ENCODE data around the gene CCNQ. TPM values are rescaled to one million over a fixed set of nuclear protein-coding genes. Genes with fewer than 3 reads are reported as not detected.
A peak's percentile ranks its signal among the peaks of the same experiment; 100 is the strongest.

The CCNQ gene
- total RNA-seq, 1 donor from 2014 or later: 15.3 TPM

- H3K27me3 Mint-ChIP-seq (ENCODE audit: unreplicated experiment): no peaks in the 10 kb centered on the region
- no peaks in the 10 kb centered on the region for H3K9me3 Mint-ChIP-seq (ENCODE audit: unreplicated experiment)
- no peaks in the 10 kb centered on the region for H3K36me3 Mint-ChIP-seq (ENCODE audit: low read depth, unreplicated experiment)
- no peak for DNase-seq (ENCODE audit: low spot score)
- no peaks in the 10 kb centered on the region for H3K4me1 Mint-ChIP-seq (ENCODE audit: unreplicated experiment)
- TF ChIP-seq, protein P1, sequence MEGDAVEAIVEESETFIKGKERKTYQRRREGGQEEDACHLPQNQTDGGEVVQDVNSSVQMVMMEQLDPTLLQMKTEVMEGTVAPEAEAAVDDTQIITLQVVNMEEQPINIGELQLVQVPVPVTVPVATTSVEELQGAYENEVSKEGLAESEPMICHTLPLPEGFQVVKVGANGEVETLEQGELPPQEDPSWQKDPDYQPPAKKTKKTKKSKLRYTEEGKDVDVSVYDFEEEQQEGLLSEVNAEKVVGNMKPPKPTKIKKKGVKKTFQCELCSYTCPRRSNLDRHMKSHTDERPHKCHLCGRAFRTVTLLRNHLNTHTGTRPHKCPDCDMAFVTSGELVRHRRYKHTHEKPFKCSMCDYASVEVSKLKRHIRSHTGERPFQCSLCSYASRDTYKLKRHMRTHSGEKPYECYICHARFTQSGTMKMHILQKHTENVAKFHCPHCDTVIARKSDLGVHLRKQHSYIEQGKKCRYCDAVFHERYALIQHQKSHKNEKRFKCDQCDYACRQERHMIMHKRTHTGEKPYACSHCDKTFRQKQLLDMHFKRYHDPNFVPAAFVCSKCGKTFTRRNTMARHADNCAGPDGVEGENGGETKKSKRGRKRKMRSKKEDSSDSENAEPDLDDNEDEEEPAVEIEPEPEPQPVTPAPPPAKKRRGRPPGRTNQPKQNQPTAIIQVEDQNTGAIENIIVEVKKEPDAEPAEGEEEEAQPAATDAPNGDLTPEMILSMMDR (IDR thresholded peaks at IDR 0.05; ENCODE audit: unreplicated experiment): no peak
- H3K27ac Mint-ChIP-seq (ENCODE audit: unreplicated experiment): no peak overlapping the region
- no peak overlapping the region for H3K4me3 Mint-ChIP-seq (ENCODE audit: unreplicated experiment)
Observed at GRCh38 chrX:153636716-153637115, 37.8 kb upstream of the CCNQ start.

DNA sequence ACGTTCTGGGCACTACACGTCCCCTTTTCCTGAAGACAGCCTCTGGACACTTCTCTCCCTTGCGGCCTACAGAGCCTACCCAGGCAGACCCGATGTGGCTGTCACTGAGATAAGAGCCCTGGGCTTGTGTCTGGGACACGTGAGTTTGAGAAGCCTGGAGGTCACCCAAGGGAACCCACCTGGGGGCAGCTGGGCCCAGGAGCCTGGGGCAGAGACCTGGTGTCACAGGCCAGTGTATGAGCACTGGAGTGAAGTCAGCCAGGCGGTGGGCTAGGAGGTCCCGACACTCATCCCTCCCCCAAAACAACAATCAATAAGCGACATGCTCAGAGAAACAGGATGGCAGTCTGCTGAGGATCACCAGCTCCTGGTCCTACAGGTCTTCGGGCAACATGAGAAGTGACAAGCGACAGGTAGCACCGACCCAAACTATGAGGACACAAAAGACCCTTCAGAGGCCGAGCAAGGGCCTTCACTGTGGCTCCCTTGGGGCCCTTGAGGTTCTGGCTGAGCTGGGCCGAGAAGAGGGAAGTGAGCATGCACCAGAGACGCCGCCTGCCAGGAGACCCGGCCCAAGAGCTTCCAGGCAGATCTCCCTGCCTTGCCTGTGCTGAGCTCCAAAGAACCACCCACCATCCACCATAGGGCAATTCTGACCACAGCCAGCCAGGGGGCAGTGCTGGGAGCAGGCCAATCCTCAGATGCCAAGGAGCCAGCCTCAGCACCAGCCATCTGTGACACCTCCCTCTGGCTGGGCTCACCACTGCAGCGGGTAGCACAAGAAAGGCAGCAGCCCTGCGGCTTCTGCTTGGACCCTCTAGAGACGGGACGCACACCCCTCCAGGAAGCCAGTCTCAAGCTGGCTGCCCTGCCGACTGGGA is 37.1 kb upstream of the CCNQ start:
- Mint-ChIP-seq H3K9me3 (ENCODE audit: unreplicated experiment) (no peaks in the 10 kb centered on the region), H3K27me3 (ENCODE audit: unreplicated experiment) (no peaks in the 10 kb centered on the region), H3K36me3 (ENCODE audit: low read depth, unreplicated experiment) (peaks cover 2% of the 10 kb centered on the region), H3K4me1 (ENCODE audit: unreplicated experiment) (no peaks in the 10 kb centered on the region), H3K4me3 (ENCODE audit: unreplicated experiment) (no peak overlapping the region), H3K27ac (ENCODE audit: unreplicated experiment) (no peak overlapping the region)
- DNase-seq (ENCODE audit: low spot score): peak; percentile 55
- TF ChIP-seq, protein P1 (IDR thresholded peaks at IDR 0.05; ENCODE audit: unreplicated experiment): no peak

DNA sequence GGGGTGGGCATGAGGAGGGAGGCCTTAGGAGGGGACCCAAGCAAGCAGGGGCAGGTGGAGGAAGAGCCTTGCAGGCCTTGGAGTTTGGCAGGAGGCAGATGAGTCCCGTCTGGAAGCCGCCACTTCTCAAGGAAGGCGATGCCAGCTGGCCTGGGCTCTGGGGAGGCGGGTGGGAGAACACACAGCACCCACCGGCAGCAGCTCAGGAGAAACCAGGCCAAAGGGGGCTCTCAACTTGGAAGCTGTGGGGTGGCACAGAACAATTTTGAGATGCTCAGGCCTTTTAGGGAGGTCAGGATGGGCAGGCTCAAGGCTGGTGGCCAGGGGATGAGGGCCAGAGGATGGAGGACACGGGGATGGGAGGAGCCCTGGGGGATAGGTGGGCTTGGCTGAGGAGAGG is 36.4 kb upstream of the CCNQ start:
- Mint-ChIP-seq H3K4me3 (ENCODE audit: unreplicated experiment) (no peak overlapping the region), H3K27ac (ENCODE audit: unreplicated experiment) (no peak overlapping the region), H3K27me3 (ENCODE audit: unreplicated experiment) (no peaks in the 10 kb centered on the region), H3K4me1 (ENCODE audit: unreplicated experiment) (no peaks in the 10 kb centered on the region), H3K9me3 (ENCODE audit: unreplicated experiment) (no peaks in the 10 kb centered on the region), H3K36me3 (ENCODE audit: low read depth, unreplicated experiment) (peaks cover 4% of the 10 kb centered on the region)
- no peak for DNase-seq (ENCODE audit: low spot score)
- TF ChIP-seq, protein P1 (IDR thresholded peaks at IDR 0.05; ENCODE audit: unreplicated experiment): no peak

- TF ChIP-seq, protein P1 (IDR thresholded peaks at IDR 0.05; ENCODE audit: unreplicated experiment): no peak
- peaks cover 4% of the 10 kb centered on the region for H3K36me3 Mint-ChIP-seq (ENCODE audit: low read depth, unreplicated experiment)
- no peaks in the 10 kb centered on the region for H3K9me3 Mint-ChIP-seq (ENCODE audit: unreplicated experiment)
- H3K4me3 Mint-ChIP-seq (ENCODE audit: unreplicated experiment): no peak overlapping the region
- no peaks in the 10 kb centered on the region for H3K27me3 Mint-ChIP-seq (ENCODE audit: unreplicated experiment)
- H3K4me1 Mint-ChIP-seq (ENCODE audit: unreplicated experiment): no peaks in the 10 kb centered on the region
- no peak overlapping the region for H3K27ac Mint-ChIP-seq (ENCODE audit: unreplicated experiment)
- no peak for DNase-seq (ENCODE audit: low spot score)
Observed at GRCh38 chrX:153634832-153635231, 35.9 kb upstream of the CCNQ start.

DNA sequence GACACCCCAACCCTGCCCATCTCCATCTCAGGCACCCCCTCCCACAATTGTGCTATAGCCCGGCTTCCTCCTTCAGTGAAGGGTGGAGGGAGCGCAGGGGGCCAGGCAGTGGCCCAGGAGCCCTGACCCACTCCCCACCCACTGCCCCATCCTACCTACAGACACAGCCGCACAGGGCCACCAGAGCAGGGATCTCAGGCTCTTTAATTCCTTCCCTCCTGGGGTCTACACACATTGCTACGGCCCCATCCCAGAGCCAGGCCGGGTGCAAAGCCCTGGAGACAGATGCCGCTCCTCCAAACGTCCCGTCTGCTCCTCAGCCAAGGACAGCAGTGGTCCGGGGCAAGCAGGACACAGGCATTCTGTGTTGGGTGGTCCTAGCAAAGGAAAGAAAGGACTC is 35.3 kb upstream of the CCNQ start:
- TF ChIP-seq, protein P1 (IDR thresholded peaks at IDR 0.05; ENCODE audit: unreplicated experiment): no peak
- H3K27ac Mint-ChIP-seq (ENCODE audit: unreplicated experiment): no peak overlapping the region
- peaks cover 4% of the 10 kb centered on the region for H3K36me3 Mint-ChIP-seq (ENCODE audit: low read depth, unreplicated experiment)
- H3K4me3 Mint-ChIP-seq (ENCODE audit: unreplicated experiment): no peak overlapping the region
- H3K27me3 Mint-ChIP-seq (ENCODE audit: unreplicated experiment): peaks cover 1% of the 10 kb centered on the region
- no peaks in the 10 kb centered on the region for H3K4me1 Mint-ChIP-seq (ENCODE audit: unreplicated experiment)
- H3K9me3 Mint-ChIP-seq (ENCODE audit: unreplicated experiment): no peaks in the 10 kb centered on the region
- DNase-seq (ENCODE audit: low spot score): no peak
